GM12873 (cell line): ENCODE data around the gene AP4S1.

ENCODE experiments used
- CTCF ChIP-seq: IDR thresholded peaks from 2 replicates; pipeline ENCODE4 v1.5.1; 2012; ENCODE audit warnings: low read depth, mild to moderate bottlenecking, moderate library complexity, low read length, control low read depth; ENCODE audit not compliant: insufficient read depth; ENCODE audit errors: missing control alignments

AP4S1 gene

GRCh38 chr14:31036552-31036951 is 11.1 kb downstream of the AP4S1 start:
- TF ChIP-seq CTCF: no peak

GRCh38 chr14:31037709-31038221 is 12.3 kb downstream of the AP4S1 start:
- no peak for TF ChIP-seq CTCF

- no peak for TF ChIP-seq CTCF
Measured at GRCh38 chr14:31038521-31039166, 13.2 kb downstream of the AP4S1 start.

- TF ChIP-seq CTCF: no peak
Measured at GRCh38 chr14:31042300-31042699, 16.9 kb downstream of the AP4S1 start.

GRCh38 chr14:31043379-31043778 is 17.9 kb downstream of the AP4S1 start:
- no peak for TF ChIP-seq CTCF

GRCh38 chr14:31045501-31046080 is 20.1 kb downstream of the AP4S1 start:
- no peak for TF ChIP-seq CTCF

- TF ChIP-seq CTCF: no peak
Measured at GRCh38 chr14:31047503-31047902, 22.1 kb downstream of the AP4S1 start.
